VCaP (cell line): ENCODE data around the gene NPAT.

Source experiments
- H3K27ac ChIP-seq: fragments of 450-650 bp; 2 replicates; pipeline ENCODE4 v1.5.1; 2017
- TF ChIP-seq, protein P1 (sequence below): fragments of 450-650 bp; conservative IDR thresholded peaks from 2 replicates; pipeline ENCODE4 v1.5.1; 2017; ENCODE audit warnings: mild to moderate bottlenecking, moderate library complexity

NPAT gene

DNA sequence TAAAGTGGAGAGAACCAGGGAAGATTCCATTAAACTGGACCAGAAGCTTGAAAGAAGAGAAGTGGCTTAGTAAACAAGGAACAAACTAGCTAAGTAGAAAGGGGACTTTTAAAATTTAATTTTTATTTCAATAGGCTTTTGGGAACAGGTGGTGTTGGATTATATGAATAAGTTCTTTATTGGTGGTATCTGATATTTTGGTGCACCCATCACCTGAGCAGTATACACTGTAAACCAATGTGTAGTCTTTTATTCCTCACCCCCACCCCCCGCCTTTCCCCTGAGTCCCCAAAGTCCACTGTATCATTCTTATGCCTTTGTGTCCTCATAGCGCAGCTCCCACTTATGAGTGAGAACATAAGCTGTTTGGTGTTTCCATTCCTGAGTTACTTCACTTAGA is 93.7 kb downstream of the NPAT start:
- no peak overlapping the region for H3K27ac ChIP-seq
- TF ChIP-seq, protein P1, sequence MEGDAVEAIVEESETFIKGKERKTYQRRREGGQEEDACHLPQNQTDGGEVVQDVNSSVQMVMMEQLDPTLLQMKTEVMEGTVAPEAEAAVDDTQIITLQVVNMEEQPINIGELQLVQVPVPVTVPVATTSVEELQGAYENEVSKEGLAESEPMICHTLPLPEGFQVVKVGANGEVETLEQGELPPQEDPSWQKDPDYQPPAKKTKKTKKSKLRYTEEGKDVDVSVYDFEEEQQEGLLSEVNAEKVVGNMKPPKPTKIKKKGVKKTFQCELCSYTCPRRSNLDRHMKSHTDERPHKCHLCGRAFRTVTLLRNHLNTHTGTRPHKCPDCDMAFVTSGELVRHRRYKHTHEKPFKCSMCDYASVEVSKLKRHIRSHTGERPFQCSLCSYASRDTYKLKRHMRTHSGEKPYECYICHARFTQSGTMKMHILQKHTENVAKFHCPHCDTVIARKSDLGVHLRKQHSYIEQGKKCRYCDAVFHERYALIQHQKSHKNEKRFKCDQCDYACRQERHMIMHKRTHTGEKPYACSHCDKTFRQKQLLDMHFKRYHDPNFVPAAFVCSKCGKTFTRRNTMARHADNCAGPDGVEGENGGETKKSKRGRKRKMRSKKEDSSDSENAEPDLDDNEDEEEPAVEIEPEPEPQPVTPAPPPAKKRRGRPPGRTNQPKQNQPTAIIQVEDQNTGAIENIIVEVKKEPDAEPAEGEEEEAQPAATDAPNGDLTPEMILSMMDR: no peak

DNA sequence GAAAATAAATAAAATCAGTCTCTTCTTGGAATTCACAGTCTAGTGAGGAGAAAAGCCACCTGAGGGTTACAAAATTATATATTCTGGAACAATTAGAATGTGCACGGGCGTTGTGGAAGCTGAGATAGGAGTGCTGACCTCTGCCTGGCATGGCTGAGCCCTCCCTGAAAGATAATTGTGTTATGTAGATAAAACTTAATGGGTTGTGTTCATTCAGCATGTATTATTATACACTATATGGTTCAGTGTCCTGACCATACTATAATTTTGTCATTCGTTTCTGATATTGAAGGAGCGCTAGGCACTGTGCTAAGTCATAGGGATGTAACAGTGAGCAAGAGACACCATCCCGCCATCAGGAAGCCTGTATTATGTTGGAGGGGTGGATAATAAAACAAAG is 97.3 kb downstream of the NPAT start:
- peak overlapping the region; percentile 13; the same call in 1 of the 2 replicates for H3K27ac ChIP-seq
- TF ChIP-seq, protein P1: no peak

GRCh38 chr11:108122166-108122628 is 100.2 kb downstream of the NPAT start:
- TF ChIP-seq, protein P1: no peak
- H3K27ac ChIP-seq: peak overlapping the region; percentile 91

DNA sequence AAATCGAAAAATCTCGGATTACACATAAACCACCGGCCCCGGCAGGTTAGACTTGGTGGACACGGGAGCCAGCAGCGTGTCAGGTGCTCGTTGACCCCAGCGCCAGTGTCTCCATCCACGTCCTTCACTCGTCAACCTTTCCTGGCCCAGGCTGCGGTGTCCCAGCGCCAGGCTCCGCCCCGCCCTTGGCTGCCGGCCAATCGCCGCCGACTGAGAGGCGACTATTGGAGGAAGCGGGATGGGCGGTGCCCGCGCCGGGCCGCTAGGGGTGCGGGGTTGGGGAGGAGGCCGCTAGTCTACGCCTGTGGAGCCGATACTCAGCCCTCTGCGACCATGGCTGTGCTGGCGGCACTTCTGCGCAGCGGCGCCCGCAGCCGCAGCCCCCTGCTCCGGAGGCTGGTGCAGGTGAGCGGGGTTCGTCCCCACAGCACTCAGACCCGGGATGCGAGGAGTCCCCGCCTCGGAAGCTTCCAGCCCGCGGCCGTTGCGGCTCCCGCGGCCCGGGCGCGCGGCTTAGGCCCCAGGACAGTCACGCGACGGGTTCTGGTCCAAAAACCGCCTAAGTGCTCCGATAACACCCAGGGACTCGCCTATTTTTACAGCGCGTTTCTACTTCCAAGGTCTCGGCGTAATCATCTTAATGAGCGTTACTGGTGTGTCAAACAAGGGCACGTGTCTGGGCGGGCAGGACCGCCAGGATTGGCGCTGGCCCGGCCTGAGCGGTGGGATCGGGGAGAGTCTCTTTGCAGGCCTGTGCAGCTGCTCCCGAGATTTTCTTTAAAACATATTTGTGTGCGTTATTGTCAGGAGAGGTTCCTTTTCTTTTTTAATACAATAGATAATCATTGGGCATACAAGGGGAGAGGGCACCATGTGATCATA is 100.9 kb downstream of the NPAT start, which contains the start of gene ACAT1:
TSS of gene ACAT1 (plus strand) at position 294 of the 882 bp plus-strand sequence. CDS start at position 334, 40 bp downstream.
- TF ChIP-seq, protein P1: peak; percentile 24; the same call in 1 of the 2 replicates
- peak within 1 kb of the TSS; percentile 91 for H3K27ac ChIP-seq

GRCh38 chr11:108120936-108121273 is 101.5 kb downstream of the NPAT start:
- H3K27ac ChIP-seq: peak overlapping the region; percentile 91

GRCh38 chr11:108117746-108118371 is 104.6 kb downstream of the NPAT start:
- H3K27ac ChIP-seq: no peak overlapping the region; the same call in 1 of the 2 replicates
- TF ChIP-seq, protein P1: peak; percentile 87

DNA sequence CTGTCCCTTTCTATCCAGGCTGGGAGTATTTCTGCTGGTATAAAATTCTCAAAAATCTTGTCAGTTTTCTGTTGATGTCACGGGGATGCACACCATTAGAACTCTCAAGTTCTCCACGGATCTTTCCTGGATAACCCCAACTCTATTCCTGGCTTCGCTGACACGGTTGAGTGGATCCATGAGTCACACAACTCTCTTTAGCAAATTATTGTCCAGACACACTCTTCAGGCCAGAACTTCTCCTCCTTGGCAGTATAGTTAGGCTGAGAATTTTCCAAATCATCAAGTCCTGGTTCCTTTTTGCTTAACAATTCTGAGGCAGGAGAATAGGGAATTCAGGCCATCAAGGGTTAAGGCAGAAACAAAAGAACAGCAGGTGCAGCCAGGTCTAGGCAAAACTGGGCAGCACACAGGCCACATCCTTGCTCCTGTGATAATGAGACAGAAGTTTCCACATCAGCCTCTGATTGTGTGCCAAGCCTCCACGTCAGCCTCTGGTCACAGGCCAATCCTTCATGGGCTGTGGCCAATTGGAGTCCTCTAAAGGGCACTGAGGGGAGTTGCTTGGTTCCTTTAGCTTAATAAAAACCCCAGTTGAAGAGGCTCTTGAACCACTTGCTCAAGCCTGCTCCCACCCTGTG is 106.8 kb downstream of the NPAT start:
- TF ChIP-seq, protein P1: no peak
- H3K27ac ChIP-seq: no peak overlapping the region
